Endothelial cell of umbilical vein (primary cell): ENCODE results near the gene NRF1. TPM values are rescaled to one million over a fixed set of nuclear protein-coding genes. Genes with fewer than 3 reads are reported as not detected.

Experiments used
- BruUV-seq: library from RNA; stranded (reverse); fragments of 400-500 nt; replicated peaks from 2 replicates; lab custom pipeline; 2021; lab: Mats Ljungman, UMichigan
- CTCF ChIA-PET: fragments of 300-600, 350-600 bp; sonication (Branson Sonifier 250); formaldehyde crosslinking; loops from one replicate; lab custom pipeline; 2021; ENCODE audit warnings: antibody characterized with exemption, inconsistent platforms; lab: Charles Lee
- POLR2A ChIA-PET: fragments of 300-600, 350-600 bp; sonication (Branson Sonifier 250); formaldehyde crosslinking; loops from one replicate; lab custom pipeline; 2021; ENCODE audit warnings: antibody characterized with exemption, inconsistent platforms; lab: Charles Lee
- DNase-seq: peaks from one replicate; pipeline ENCODE4 v3.0.0-alpha.2; 2011; ENCODE audit warnings: low read depth, low spot score
- FAIRE-seq: peaks from 2 replicates; lab custom pipeline; 2011; peaks lifted over from hg19 to GRCh38; lab: Jason Lieb, UNC
- H2AFZ ChIP-seq: 2 replicates; pipeline ENCODE4 v1.6.0; 2012; ENCODE audit warnings: low read depth, low read length, control low read depth, inconsistent platforms
- H3K27ac ChIP-seq: 2 replicates; pipeline ENCODE4 v1.5.1; 2011; ENCODE audit warnings: low read depth, mild to moderate bottlenecking, control low read depth, low read length, moderate library complexity; ENCODE audit not compliant: insufficient read depth
- H3K27me3 ChIP-seq, 2 experiments: 2 replicates each; pipeline versions ENCODE4 v1.6.0 to v1.6.1; 2011; ENCODE audit warnings: low read length in 2 of 2, mixed read lengths in 1 of 2; ENCODE audit not compliant: control insufficient read depth in 2 of 2, insufficient read depth in 2 of 2
- H3K36me3 ChIP-seq, 2 experiments: 2 replicates in 1 of 2; 3 replicates in 1 of 2; pipeline ENCODE4 v1.5.1; 2011; ENCODE audit warnings: low read length in 2 of 2, mild to moderate bottlenecking in 1 of 2, moderate library complexity in 1 of 2; ENCODE audit not compliant: control insufficient read depth in 2 of 2, insufficient read depth in 2 of 2; ENCODE audit errors: extremely low read depth in 1 of 2
- H3K4me1 ChIP-seq: 3 replicates; pipeline ENCODE4 v1.5.1; 2011; ENCODE audit warnings: mild to moderate bottlenecking, low read length; ENCODE audit not compliant: control insufficient read depth, insufficient read depth; ENCODE audit errors: extremely low read depth
- H3K4me2 ChIP-seq: 2 replicates; pipeline ENCODE4 v1.6.1; 2011; ENCODE audit warnings: low read length, control low read depth, mixed read lengths; ENCODE audit not compliant: insufficient read depth
- H3K4me3 ChIP-seq, 3 experiments: fragments of 200-600 bp in 1 of 3; sonication (generic), shearing (Covaris generic) in 1 of 3; replicated peaks in 1 of 3; 2 replicates each; pipeline ENCODE4 v1.5.1; 2011 to 2016; ENCODE audit warnings: control low read depth in 3 of 3, low read length in 3 of 3, mild to moderate bottlenecking in 2 of 3, inconsistent platforms in 1 of 3, low read depth in 1 of 3, moderate library complexity in 1 of 3; ENCODE audit not compliant: insufficient read depth in 1 of 3
- H3K79me2 ChIP-seq: 2 replicates; pipeline ENCODE4 v1.6.0; 2012; ENCODE audit warnings: low read length, inconsistent platforms; ENCODE audit not compliant: control insufficient read depth, insufficient read depth
- H3K9ac ChIP-seq: replicated peaks from 2 replicates; pipeline ENCODE3; 2011; ENCODE audit warnings: low read length, control low read depth; ENCODE audit not compliant: insufficient read depth; ENCODE audit errors: extremely low read depth
- H3K9me1 ChIP-seq: replicated peaks from 3 replicates; pipeline ENCODE4 v1.6.0; 2011; ENCODE audit warnings: mild to moderate bottlenecking, low read length; ENCODE audit not compliant: control insufficient read depth, insufficient read depth; ENCODE audit errors: extremely low read depth
- H3K9me3 ChIP-seq: replicated peaks from 2 replicates; pipeline ENCODE4 v1.5.1; 2012; ENCODE audit warnings: low read length, inconsistent platforms; ENCODE audit not compliant: control insufficient read depth, insufficient read depth
- H4K20me1 ChIP-seq: replicated peaks from 2 replicates; pipeline ENCODE3; 2011; ENCODE audit warnings: mild to moderate bottlenecking, low read length; ENCODE audit not compliant: control insufficient read depth, insufficient read depth; ENCODE audit errors: extremely low read depth
- CTCF ChIP-seq, 2 donors: IDR thresholded peaks; 1 replicate in 1 of 2; 2 replicates in 1 of 2; pipeline ENCODE4 v1.5.1; 2011; ENCODE audit warnings: low read length in 2 of 2, mild to moderate bottlenecking in 2 of 2, moderate library complexity in 2 of 2, control low read depth in 1 of 2, inconsistent platforms in 1 of 2, low read depth in 1 of 2; ENCODE audit not compliant: insufficient read depth in 1 of 2; ENCODE audit errors: extremely low read depth in 1 of 2
- FOS ChIP-seq: IDR thresholded peaks from 2 replicates; pipeline ENCODE4 v1.6.1; 2011; ENCODE audit warnings: mild to moderate bottlenecking, low read length, moderate library complexity, borderline replicate concordance; ENCODE audit not compliant: insufficient read depth
- GATA2 ChIP-seq: IDR thresholded peaks from 2 replicates; pipeline ENCODE4 v1.7.0; 2011; ENCODE audit warnings: low read depth, mild to moderate bottlenecking, moderate library complexity, mixed read lengths, low read length; ENCODE audit not compliant: insufficient read length, insufficient read depth
- JUN ChIP-seq: IDR thresholded peaks from 2 replicates; pipeline ENCODE4 v1.6.1; 2011; ENCODE audit warnings: borderline replicate concordance, low read depth; ENCODE audit not compliant: insufficient read length, insufficient read depth
- MAX ChIP-seq: IDR thresholded peaks from 2 replicates; pipeline ENCODE4 v1.6.1; 2011; ENCODE audit not compliant: insufficient read depth, insufficient read length
- POLR2A ChIP-seq: IDR thresholded peaks from 2 replicates; pipeline ENCODE4 v1.6.1; 2012; ENCODE audit warnings: low read depth, mild to moderate bottlenecking, control low read depth, low read length
- POLR2AphosphoS5 ChIP-seq: IDR thresholded peaks from 2 replicates; pipeline ENCODE4 v1.6.1; 2012; ENCODE audit warnings: low read depth, mild to moderate bottlenecking, control low read depth, low read length, moderate library complexity; ENCODE audit not compliant: insufficient read depth
- dilution Hi-C: fragments of 300-500 bp; cut with MboI; formaldehyde crosslinking; loops from one replicate; pipeline ENCODE4 v1.15.0; 2019; ENCODE audit warnings: low sequenced_read_pairs; ENCODE audit not compliant: extremely low pct_ligation_motif_present
- intact Hi-C: fragments of 100-400 bp; cut with micrococcal nuclease; formaldehyde crosslinking; loops from one replicate; pipeline ENCODE4 v1.10.0; 2022
- polyA plus RNA-seq, 4 experiments: library from polyadenylated mRNA; depleted of rRNA in 3 of 4; stranded (reverse) in 3 of 4; unstranded in 1 of 4; fragments of >200 nt; gene quantifications; 2 replicates each; pipeline versions ENCODE4 v1.2.1 to v1.2.3, GENCODE V29; 2011 to 2012; ENCODE audit warnings: missing spikeins in 1 of 4
- total RNA-seq: library from RNA; stranded (reverse); gene quantifications from 2 replicates; pipeline ENCODE4 v1.2.3, GENCODE V29; 2021

The NRF1 gene
- total and polyA plus RNA-seq, 2 donors (not counting 3 experiments of a cell fraction or from before 2014, with no cell fraction given), result 14.6 to 20.3 TPM

- FAIRE-seq, result no peak
- H3K27me3 ChIP-seq, result no peaks in the 10 kb centered on the region
- no peaks in the 10 kb centered on the region for H3K79me2 ChIP-seq
- H3K4me2 ChIP-seq, result no peak overlapping the region
- DNase-seq, result no peak
- dilution Hi-C loops, result no loop called here
- H3K27ac ChIP-seq, result no peak overlapping the region
- H3K9ac ChIP-seq, result no peak overlapping the region
- no peak overlapping the region for H3K4me3 ChIP-seq
- POLR2A ChIA-PET, result no interaction called here
- no peak overlapping the region for H2AFZ ChIP-seq
- no peaks in the 10 kb centered on the region for H4K20me1 ChIP-seq
- H3K4me1 ChIP-seq, result peaks cover 15% of the 10 kb centered on the region
- BruUV-seq, result no TSS peak
- CTCF ChIA-PET, result interaction anchor here (1.2 kb wide), 1 partner anchor 16 kb away, joined by 3 read pairs; no protein-coding TSS in a partner anchor
- no peaks in the 10 kb centered on the region for H3K9me3 ChIP-seq
- TF ChIP-seq MAX (no peak), CTCF (IDR thresholded peaks at IDR 0.05; ENCODE audit: extremely low read depth in 1 of 2, insufficient read depth in 1 of 2, low read depth in 1 of 2, low read length in 2 of 2) (no peak), JUN (no peak), POLR2AphosphoS5 (no peak), FOS (no peak), GATA2 (no peak), POLR2A (no peak)
- no peaks in the 10 kb centered on the region for H3K9me1 ChIP-seq
- intact Hi-C loops, result no loop called here
- H3K36me3 ChIP-seq, result peaks cover 2% of the 10 kb centered on the region in 2 experiments
These were observed 129.3 kb downstream of the NRF1 start for GRCh38 chr7:129740574-129741410.
